HFF-Myc (cell line): ENCODE results near the gene GNB4.

Experiments
- DNase-seq: peaks from one replicate; pipeline ENCODE4 v3.0.0-alpha.2; 2011; ENCODE audit warnings: low read depth; ENCODE audit errors: extremely low read depth
- H3K4me3 ChIP-seq: replicated peaks from 2 replicates; pipeline ENCODE4 v1.5.1; 2011; ENCODE audit warnings: low read depth, mild to moderate bottlenecking, control low read depth, low read length
- TF ChIP-seq, protein P1 (sequence below): IDR thresholded peaks from 2 replicates; pipeline ENCODE4 v1.5.1; 2012; ENCODE audit warnings: mild to moderate bottlenecking, low read depth, low read length, control low read depth; ENCODE audit errors: missing control alignments

The GNB4 gene

DNA sequence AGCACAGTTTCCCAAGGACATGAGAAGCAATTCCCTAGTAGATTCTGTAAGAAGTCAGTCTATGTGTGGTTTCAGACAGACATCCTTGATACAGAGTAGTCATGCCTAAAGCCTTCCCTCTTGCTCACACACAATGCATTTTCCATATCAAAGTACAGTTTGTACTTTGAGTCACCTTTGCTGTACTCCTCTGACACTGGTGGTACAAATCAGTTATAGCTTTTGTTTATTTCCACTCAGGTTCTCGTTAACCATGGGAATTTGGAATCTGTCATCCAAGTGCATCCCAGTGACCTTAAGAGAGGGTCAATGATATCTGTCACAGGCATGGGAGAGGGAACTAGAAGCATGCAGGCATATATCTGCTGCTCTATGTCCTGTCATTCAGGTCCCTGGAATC lies 3.6 kb upstream of the GNB4 start:
- DNase-seq = no peak
- TF ChIP-seq, protein P1, sequence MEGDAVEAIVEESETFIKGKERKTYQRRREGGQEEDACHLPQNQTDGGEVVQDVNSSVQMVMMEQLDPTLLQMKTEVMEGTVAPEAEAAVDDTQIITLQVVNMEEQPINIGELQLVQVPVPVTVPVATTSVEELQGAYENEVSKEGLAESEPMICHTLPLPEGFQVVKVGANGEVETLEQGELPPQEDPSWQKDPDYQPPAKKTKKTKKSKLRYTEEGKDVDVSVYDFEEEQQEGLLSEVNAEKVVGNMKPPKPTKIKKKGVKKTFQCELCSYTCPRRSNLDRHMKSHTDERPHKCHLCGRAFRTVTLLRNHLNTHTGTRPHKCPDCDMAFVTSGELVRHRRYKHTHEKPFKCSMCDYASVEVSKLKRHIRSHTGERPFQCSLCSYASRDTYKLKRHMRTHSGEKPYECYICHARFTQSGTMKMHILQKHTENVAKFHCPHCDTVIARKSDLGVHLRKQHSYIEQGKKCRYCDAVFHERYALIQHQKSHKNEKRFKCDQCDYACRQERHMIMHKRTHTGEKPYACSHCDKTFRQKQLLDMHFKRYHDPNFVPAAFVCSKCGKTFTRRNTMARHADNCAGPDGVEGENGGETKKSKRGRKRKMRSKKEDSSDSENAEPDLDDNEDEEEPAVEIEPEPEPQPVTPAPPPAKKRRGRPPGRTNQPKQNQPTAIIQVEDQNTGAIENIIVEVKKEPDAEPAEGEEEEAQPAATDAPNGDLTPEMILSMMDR = no peak
- H3K4me3 ChIP-seq = no peak overlapping the region

DNA sequence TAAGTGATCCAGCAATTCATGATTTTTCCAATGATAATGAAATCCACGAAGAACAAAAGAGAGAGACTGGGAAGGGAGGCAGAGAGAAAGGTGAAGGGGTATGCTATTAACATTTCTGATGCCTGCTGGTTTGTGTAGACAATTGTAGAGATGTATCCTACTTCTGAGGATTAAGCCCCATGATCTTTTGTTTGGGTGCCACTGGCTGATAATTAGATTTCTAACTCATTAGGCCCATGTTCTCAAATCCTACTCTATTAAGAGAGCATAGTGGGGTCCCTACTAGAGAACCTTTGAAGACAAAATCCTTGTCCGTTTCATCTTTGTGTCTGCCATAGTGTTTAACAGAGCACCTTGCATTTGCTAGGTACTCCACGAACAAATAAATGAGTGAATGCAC lies 2.7 kb upstream of the GNB4 start:
- H3K4me3 ChIP-seq = no peak overlapping the region
- TF ChIP-seq, protein P1 = no peak
- no peak for DNase-seq

- DNase-seq = no peak
- TF ChIP-seq, protein P1 = no peak
- no peak overlapping the region for H3K4me3 ChIP-seq
Measured at GRCh38 chr3:179452872-179453271, 1.6 kb upstream of the GNB4 start.

DNA sequence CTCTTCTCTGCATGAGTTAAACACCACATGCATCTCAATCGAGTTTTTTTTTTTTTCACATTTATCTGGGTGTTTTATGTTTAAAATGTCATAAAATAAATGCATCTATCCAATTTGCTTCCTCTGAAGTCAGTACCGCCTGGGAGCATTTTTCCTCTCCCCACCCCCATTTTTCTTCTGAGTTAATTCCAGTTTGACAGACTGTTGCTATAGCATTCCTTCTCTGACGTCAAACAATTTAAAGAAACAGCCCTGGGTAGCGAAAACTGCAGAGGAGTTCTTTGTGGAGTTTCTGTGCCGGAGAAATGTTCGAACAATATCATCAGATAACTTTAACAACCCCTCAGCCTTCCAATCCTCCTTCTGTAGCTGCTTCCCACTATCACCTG lies 900 bp upstream of the GNB4 start:
- peak overlapping the region; percentile 86 for H3K4me3 ChIP-seq
- TF ChIP-seq, protein P1 = no peak
- no peak for DNase-seq

GRCh38 chr3:179450901-179451264 lies 387 bp downstream of the GNB4 start:
- DNase-seq = no peak
- H3K4me3 ChIP-seq = peak overlapping the region; percentile 86
- TF ChIP-seq, protein P1 = no peak

- DNase-seq = no peak
- H3K4me3 ChIP-seq = peak overlapping the region; percentile 86
Measured at GRCh38 chr3:179450261-179450701, 989 bp downstream of the GNB4 start.

GRCh38 chr3:179449636-179450035 lies 1.6 kb downstream of the GNB4 start:
- H3K4me3 ChIP-seq = peak overlapping the region; percentile 86
- TF ChIP-seq, protein P1 = no peak
- DNase-seq = no peak

More at GRCh38 chr3:179450261-179450701, 989 bp downstream of the GNB4 start:
- TF ChIP-seq, protein P1 = no peak
